B cell (primary cell): ENCODE data around the gene WWC1. TPM values are rescaled to one million over a fixed set of nuclear protein-coding genes. Genes with fewer than 3 reads are reported as not detected.

Source experiments
- ATAC-seq: fragments of 200-7000 bp; cut with Tn5 transposase; one replicate; pipeline ENCODE4 v1.10.0; 2021; ENCODE audit warnings: low read depth, mild to moderate bottlenecking, moderate number of reproducible peaks, moderate library complexity
- CTCF ChIA-PET: fragments of 350-600 bp; sonication (Branson Sonifier 250); formaldehyde crosslinking; loops from one replicate; lab custom pipeline; 2021; ENCODE audit warnings: antibody characterized with exemption, inconsistent platforms; lab: Charles Lee
- POLR2A ChIA-PET: fragments of 350-600 bp; sonication (Branson Sonifier 250); formaldehyde crosslinking; loops from one replicate; lab custom pipeline; 2021; ENCODE audit warnings: antibody characterized with exemption; lab: Charles Lee
- DNase-seq: peaks from one replicate; pipeline ENCODE4 v3.0.0; 2013
- H2AFZ ChIP-seq: 2 replicates; pipeline ENCODE4 v1.6.1; 2012; ENCODE audit warnings: mild to moderate bottlenecking, low read depth, low read length; ENCODE audit not compliant: insufficient read depth, poor library complexity, severe bottlenecking
- H3K27ac ChIP-seq, 2 donors: 1 replicate in 1 of 2; 2 replicates in 1 of 2; pipeline ENCODE4 v1.5.1; 2012 to 2013; ENCODE audit warnings: low read length in 2 of 2, mild to moderate bottlenecking in 2 of 2, moderate library complexity in 1 of 2
- H3K27me3 ChIP-seq, 4 experiments: fragments of 200-600 bp in 1 of 4; sonication (generic) in 1 of 4; replicated peaks in 1 of 4; 1 replicate in 2 of 4; 2 replicates in 2 of 4; pipeline versions ENCODE4 v1.6.1 to v1.7.0; 2013 to 2016; ENCODE audit warnings: low read length in 3 of 4, mild to moderate bottlenecking in 2 of 4, mixed read lengths in 1 of 4, moderate library complexity in 1 of 4; ENCODE audit not compliant: insufficient read depth in 4 of 4, control insufficient read depth in 3 of 4; ENCODE audit errors: control extremely low read depth in 1 of 4
- H3K36me3 ChIP-seq, 2 experiments: replicated peaks in 1 of 2; 1 replicate in 1 of 2; 2 replicates in 1 of 2; pipeline versions ENCODE4 v1.6.1 to v1.7.1; 2013; ENCODE audit warnings: low read length in 1 of 2; ENCODE audit not compliant: insufficient read depth in 2 of 2, control insufficient read depth in 1 of 2; ENCODE audit errors: control extremely low read depth in 1 of 2, extremely low read depth in 1 of 2
- H3K4me1 ChIP-seq, 2 donors: fragments of 200-600 bp in 1 of 2; sonication (generic) in 1 of 2; 1 replicate in 1 of 2; 2 replicates in 1 of 2; pipeline versions ENCODE4 v1.5.1 to v1.6.1; 2013 to 2017; ENCODE audit warnings: low read length in 2 of 2; ENCODE audit not compliant: control insufficient read depth in 2 of 2, insufficient read depth in 2 of 2
- H3K4me2 ChIP-seq: replicated peaks from 2 replicates; pipeline ENCODE3; 2012; ENCODE audit warnings: mild to moderate bottlenecking, low read depth, low read length; ENCODE audit not compliant: poor library complexity, severe bottlenecking
- H3K4me3 ChIP-seq, 5 experiments: fragments of 200-600 bp in 1 of 5; sonication (generic) in 1 of 5; 1 replicate in 3 of 5; 2 replicates in 2 of 5; pipeline versions ENCODE4 v1.5.1 to v1.7.0; 2011 to 2016; ENCODE audit warnings: low read length in 4 of 5, mild to moderate bottlenecking in 4 of 5, low read depth in 2 of 5, control low read depth in 1 of 5, moderate library complexity in 1 of 5; ENCODE audit not compliant: insufficient read depth in 1 of 5; ENCODE audit errors: control extremely low read depth in 1 of 5, extremely low read depth in 1 of 5
- H3K79me2 ChIP-seq: fragments of 200-600 bp; sonication (generic); one replicate; pipeline ENCODE4 v1.6.0; 2016; ENCODE audit warnings: low read length; ENCODE audit not compliant: control insufficient read depth, insufficient read depth
- H3K9ac ChIP-seq: fragments of 200-600 bp; sonication (generic); 2 replicates; pipeline ENCODE4 v1.6.1; 2017; ENCODE audit warnings: mild to moderate bottlenecking, low read length, moderate library complexity
- H3K9me3 ChIP-seq, 3 donors: one replicate each; pipeline versions ENCODE4 v1.6.1 to v1.7.1; 2013; ENCODE audit warnings: low read length in 2 of 3; ENCODE audit not compliant: control insufficient read depth in 2 of 3, insufficient read depth in 1 of 3; ENCODE audit errors: control extremely low read depth in 1 of 3
- H4K20me1 ChIP-seq: 2 replicates; pipeline ENCODE4 v1.6.0; 2012; ENCODE audit warnings: mild to moderate bottlenecking, low read length; ENCODE audit not compliant: insufficient read depth, control insufficient read depth, poor library complexity, severe bottlenecking
- H3K27ac Mint-ChIP-seq: one replicate; pipeline ENCODE4 v1.8.0; 2021; ENCODE audit warnings: mixed read lengths
- H3K27me3 Mint-ChIP-seq: one replicate; pipeline ENCODE4 v1.8.0; 2021; ENCODE audit warnings: mixed read lengths
- H3K4me1 Mint-ChIP-seq: one replicate; pipeline ENCODE4 v1.8.0; 2021; ENCODE audit warnings: mixed read lengths
- H3K4me3 Mint-ChIP-seq: one replicate; pipeline ENCODE4 v1.8.0; 2021; ENCODE audit warnings: mixed read lengths
- H3K9me3 Mint-ChIP-seq: one replicate; pipeline ENCODE4 v1.8.0; 2022; ENCODE audit warnings: mixed read lengths; ENCODE audit not compliant: insufficient read depth
- EZH2 ChIP-seq: IDR thresholded peaks from 2 replicates; pipeline ENCODE4 v1.6.1; 2012; ENCODE audit warnings: borderline replicate concordance, low read depth, mild to moderate bottlenecking, moderate library complexity, low read length; ENCODE audit not compliant: insufficient read depth, poor library complexity, severe bottlenecking
- WGBS: methylation state at CpG from one replicate; pipeline ENCODE4 v1.1.5; 2013; ENCODE audit warnings: missing lambda C conversion rate; ENCODE audit not compliant: insufficient coverage; 5-methylcytosine and 5-hydroxymethylcytosine counted together
- intact Hi-C: fragments of 100-400 bp; cut with micrococcal nuclease; formaldehyde crosslinking; loops from one replicate; pipeline ENCODE4 v1.10.0; 2022
- polyA plus RNA-seq: library from polyadenylated mRNA; depleted of rRNA; stranded (reverse); fragments of >200 nt; gene quantifications from 2 replicates; pipeline ENCODE4 v1.2.3, GENCODE V29; 2012
- total RNA-seq, 2 donors: library from RNA; stranded (reverse); fragments of 120-200 nt in 1 of 2; gene quantifications; 1 replicate in 1 of 2; 2 replicates in 1 of 2; pipeline versions ENCODE4 v1.2.3 to v1.2.4, GENCODE V29; 2013 to 2022
- TF ChIP-seq, protein P1 (sequence below): fragments of 200-600 bp; IDR thresholded peaks from one replicate; pipeline ENCODE4 v1.8.0; 2022; ENCODE audit warnings: antibody characterized with exemption, mild to moderate bottlenecking

Gene WWC1
- total and polyA plus RNA-seq, 2 donors (not counting 1 experiment from before 2014, with no cell fraction given), result 1.5 to 2.0 TPM

- H3K4me1 ChIP-seq, result no peaks in the 10 kb centered on the region
- CTCF ChIA-PET, result no interaction called here
- H3K9me3 ChIP-seq, result peaks cover 0 to 3% (median 0%) of the 10 kb centered on the region in 3 donors
- no peaks in the 10 kb centered on the region for H3K79me2 ChIP-seq
- POLR2A ChIA-PET, result no interaction called here
- H2AFZ ChIP-seq, result no peak overlapping the region
- DNase-seq (no peak), ATAC-seq (no peak)
- Mint-ChIP-seq H3K4me3 (no peak overlapping the region), H3K27ac (no peak overlapping the region), H3K9me3 (no peaks in the 10 kb centered on the region), H3K27me3 (no peaks in the 10 kb centered on the region), H3K4me1 (no peaks in the 10 kb centered on the region)
- no peak for TF ChIP-seq EZH2
- TF ChIP-seq, protein P1, sequence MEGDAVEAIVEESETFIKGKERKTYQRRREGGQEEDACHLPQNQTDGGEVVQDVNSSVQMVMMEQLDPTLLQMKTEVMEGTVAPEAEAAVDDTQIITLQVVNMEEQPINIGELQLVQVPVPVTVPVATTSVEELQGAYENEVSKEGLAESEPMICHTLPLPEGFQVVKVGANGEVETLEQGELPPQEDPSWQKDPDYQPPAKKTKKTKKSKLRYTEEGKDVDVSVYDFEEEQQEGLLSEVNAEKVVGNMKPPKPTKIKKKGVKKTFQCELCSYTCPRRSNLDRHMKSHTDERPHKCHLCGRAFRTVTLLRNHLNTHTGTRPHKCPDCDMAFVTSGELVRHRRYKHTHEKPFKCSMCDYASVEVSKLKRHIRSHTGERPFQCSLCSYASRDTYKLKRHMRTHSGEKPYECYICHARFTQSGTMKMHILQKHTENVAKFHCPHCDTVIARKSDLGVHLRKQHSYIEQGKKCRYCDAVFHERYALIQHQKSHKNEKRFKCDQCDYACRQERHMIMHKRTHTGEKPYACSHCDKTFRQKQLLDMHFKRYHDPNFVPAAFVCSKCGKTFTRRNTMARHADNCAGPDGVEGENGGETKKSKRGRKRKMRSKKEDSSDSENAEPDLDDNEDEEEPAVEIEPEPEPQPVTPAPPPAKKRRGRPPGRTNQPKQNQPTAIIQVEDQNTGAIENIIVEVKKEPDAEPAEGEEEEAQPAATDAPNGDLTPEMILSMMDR, result no peak
- intact Hi-C loops, result no loop called here
- H3K4me2 ChIP-seq, result no peak overlapping the region
- no peaks in the 10 kb centered on the region for H4K20me1 ChIP-seq
- H3K9ac ChIP-seq, result no peak overlapping the region
- no peak overlapping the region for H3K27ac ChIP-seq
- peaks cover 0 to 4% (median 0%) of the 10 kb centered on the region in 4 experiments for H3K27me3 ChIP-seq
- no peaks in the 10 kb centered on the region for H3K36me3 ChIP-seq
- WGBS, result 91% methylated on average over 4 of the region's 4 CpGs
- H3K4me3 ChIP-seq, result no peak overlapping the region
These were observed 79.4 kb downstream of the WWC1 start for GRCh38 chr5:168370831-168371230.

DNA sequence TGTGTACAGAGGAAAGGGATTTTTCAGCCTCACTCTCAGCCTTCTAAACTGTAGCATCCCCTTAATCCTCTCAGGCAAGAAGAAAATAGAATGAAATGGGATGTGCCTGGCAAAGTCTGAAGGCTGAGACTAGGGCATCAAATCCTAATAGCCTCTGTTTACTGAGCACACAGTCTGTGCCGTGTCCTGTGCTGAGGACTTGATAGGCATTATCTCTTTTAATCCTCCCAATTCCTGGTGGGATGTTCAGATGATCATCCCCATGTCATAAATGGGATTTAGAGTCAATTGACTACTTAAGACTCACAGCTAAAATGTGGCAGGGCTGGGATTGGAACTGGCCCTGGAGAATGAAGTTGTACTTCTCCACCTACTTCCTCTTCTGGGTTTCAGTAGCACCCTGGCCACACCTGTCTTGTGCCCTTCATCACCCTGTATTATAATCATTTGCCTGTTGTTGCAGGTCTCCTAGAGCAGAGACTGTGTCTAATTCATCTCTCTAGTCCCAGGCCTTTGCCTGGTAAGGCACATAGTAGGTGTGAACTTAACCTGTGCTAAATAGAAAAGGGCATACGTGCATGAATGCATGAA, 81.0 kb downstream of the WWC1 start:
- H3K27me3 Mint-ChIP-seq, result no peaks in the 10 kb centered on the region
- CTCF ChIA-PET, result no interaction called here
- Histone ChIP-seq H3K27me3 (peaks cover 0 to 4% (median 0%) of the 10 kb centered on the region in 4 experiments), H3K9ac (no peak overlapping the region), H2AFZ (no peak overlapping the region), H3K4me2 (no peak overlapping the region), H4K20me1 (no peaks in the 10 kb centered on the region), H3K79me2 (no peaks in the 10 kb centered on the region), H3K27ac (no peak overlapping the region), H3K36me3 (no peaks in the 10 kb centered on the region), H3K9me3 (peaks cover 0 to 3% (median 0%) of the 10 kb centered on the region in 3 donors), H3K4me3 (no peak overlapping the region), H3K4me1 (no peaks in the 10 kb centered on the region)
- H3K4me1 Mint-ChIP-seq, result peaks cover 3% of the 10 kb centered on the region
- no peak for DNase-seq
- H3K27ac Mint-ChIP-seq, result no peak overlapping the region
- H3K4me3 Mint-ChIP-seq, result no peak overlapping the region
- ATAC-seq, result no peak
- WGBS, result 82% methylated on average over 1 of the region's 2 CpGs
- POLR2A ChIA-PET, result no interaction called here
- intact Hi-C loops, result no loop called here
- TF ChIP-seq, protein P1, result no peak
- TF ChIP-seq EZH2, result no peak
- H3K9me3 Mint-ChIP-seq, result no peaks in the 10 kb centered on the region
